GM10266 (cell line): ENCODE measurements around the gene KLHL17.

ENCODE experiments used
- DNase-seq: peaks from one replicate; pipeline ENCODE4 v3.0.0; 2012; ENCODE audit errors: extremely low spot score
- TF ChIP-seq, protein P1 (sequence below): IDR thresholded peaks from 2 replicates; pipeline ENCODE4 v1.5.1; 2012; ENCODE audit warnings: mild to moderate bottlenecking, low read depth; ENCODE audit not compliant: control insufficient read depth, insufficient read depth; ENCODE audit errors: missing control alignments

KLHL17 gene

DNA sequence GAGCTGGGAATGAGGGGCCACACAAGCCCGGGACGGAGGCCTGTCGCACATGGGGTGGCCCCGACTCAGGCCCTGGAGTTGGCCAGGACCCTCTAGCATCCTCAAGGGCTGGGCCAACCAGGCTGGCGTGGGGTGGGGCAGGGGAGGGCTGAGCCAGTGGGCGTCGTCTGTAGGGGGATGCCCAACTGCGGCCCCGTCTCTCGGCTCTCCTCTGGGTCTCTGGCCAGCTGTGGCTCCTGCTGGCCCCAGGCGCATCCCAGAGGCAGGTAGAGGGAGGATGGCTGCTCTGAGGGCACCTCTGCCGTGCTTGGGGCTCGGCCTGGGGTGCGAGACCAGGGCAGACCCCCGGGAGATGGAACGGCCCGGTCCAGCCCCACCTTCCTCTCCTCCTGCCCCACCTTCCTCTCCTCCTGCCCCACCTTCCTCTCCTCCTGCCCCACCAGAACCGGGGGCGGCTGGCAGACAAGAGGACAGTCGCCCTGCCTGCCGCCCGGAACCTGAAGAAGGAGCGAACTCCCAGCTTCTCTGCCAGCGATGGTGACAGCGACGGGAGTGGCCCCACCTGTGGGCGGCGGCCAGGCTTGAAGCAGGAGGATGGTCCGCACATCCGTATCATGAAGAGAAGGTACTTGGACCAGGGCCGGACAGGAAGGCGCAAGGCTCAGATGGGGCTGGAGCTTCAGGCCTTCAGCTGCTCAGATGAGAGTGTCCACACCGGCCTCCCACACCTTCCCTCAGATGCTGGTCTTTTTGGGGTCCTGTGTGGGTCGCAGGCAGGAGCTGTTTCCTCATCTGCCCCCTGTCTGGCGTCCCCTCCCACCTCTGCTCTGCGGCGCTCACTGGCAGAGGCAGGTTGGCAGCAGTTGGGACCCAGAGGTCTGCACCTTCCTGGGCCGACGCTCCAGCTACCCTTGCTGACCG is 30.4 kb upstream of the KLHL17 start:
- no peak for DNase-seq

DNA sequence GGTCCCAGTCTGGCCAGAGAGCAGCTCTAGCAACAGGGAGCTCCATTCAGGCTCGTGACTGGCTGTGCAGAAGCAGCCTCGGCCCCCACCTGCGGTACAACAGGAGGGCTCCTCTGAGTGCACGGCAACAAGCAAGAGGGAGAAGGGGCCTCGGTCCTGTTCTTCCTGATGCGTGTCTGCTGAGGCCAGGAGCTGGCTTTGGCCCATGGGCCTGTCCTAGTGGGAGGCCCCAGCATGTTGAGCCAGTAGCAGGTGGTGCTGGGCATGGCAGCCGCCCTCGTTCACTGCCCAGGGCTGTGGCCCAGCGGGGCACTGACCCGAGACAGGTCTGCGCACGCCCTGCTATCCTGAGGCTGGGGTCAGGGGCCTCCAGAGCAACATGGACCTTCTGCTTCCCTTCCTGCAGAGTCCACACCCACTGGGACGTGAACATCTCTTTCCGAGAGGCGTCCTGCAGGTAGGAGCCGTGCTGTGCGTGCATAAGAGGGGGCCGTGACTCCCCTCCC is 29.7 kb upstream of the KLHL17 start:
- TF ChIP-seq, protein P1, sequence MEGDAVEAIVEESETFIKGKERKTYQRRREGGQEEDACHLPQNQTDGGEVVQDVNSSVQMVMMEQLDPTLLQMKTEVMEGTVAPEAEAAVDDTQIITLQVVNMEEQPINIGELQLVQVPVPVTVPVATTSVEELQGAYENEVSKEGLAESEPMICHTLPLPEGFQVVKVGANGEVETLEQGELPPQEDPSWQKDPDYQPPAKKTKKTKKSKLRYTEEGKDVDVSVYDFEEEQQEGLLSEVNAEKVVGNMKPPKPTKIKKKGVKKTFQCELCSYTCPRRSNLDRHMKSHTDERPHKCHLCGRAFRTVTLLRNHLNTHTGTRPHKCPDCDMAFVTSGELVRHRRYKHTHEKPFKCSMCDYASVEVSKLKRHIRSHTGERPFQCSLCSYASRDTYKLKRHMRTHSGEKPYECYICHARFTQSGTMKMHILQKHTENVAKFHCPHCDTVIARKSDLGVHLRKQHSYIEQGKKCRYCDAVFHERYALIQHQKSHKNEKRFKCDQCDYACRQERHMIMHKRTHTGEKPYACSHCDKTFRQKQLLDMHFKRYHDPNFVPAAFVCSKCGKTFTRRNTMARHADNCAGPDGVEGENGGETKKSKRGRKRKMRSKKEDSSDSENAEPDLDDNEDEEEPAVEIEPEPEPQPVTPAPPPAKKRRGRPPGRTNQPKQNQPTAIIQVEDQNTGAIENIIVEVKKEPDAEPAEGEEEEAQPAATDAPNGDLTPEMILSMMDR = no peak
- DNase-seq = no peak

More for the DNA sequence above, 30.4 kb upstream of the KLHL17 start:
- TF ChIP-seq, protein P1 = no peak

DNA sequence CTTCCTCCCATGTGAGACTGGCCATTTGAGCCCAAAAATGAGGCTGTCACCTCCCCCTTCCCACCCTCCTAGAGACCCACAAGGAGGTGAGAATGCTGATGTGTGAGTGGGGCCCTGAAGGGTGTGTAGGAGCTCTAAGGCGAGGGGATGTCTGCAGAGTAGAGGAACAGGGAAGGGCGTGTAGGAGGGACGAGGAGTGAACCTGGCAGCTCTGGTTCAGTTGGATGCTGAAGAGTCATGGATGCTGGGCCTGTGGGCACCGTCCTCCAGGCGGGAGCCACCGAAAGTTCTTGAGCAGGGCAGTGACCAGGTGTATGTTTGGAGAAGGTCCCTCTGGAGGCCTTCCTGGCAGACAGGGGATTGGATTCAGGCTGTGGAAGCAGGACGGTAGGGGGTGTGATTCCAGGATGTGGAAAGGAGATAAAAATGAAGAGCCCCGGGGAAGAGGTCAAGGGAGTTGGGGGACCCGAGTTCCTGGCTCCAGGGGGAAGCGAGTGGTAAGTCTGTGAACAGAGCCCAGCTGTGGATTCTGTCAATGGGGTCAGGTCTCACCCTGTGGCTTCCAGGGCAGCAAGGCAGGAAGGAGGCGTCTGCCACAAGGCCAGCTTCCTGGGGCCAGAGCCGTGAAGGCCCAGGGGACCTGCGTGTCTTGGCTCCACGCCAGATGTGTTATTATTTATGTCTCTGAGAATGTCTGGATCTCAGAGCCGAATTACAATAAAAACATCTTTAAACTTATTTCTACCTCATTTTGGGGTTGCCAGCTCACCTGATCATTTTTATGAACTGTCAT is 28.8 kb upstream of the KLHL17 start:
- no peak for DNase-seq

DNA sequence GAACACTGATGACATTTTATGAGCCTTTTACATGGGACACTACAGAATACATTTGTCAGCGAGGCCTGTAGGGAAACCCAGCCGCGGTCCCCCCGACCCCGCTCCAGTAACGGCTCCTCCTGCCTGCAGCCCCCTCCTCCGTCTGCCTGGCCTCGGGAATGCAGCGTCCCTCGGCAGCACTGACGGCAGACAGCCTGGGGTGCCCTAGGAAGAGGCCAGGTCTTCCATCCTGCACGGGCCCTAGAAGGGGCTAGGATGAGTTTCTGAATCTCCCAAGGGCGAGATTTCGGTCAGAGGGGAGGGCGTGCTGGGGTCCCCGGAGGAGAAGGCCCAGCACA is 28.2 kb upstream of the KLHL17 start:
- DNase-seq = no peak
- TF ChIP-seq, protein P1 = no peak

More for the DNA sequence above, 28.8 kb upstream of the KLHL17 start:
- TF ChIP-seq, protein P1 = no peak

DNA sequence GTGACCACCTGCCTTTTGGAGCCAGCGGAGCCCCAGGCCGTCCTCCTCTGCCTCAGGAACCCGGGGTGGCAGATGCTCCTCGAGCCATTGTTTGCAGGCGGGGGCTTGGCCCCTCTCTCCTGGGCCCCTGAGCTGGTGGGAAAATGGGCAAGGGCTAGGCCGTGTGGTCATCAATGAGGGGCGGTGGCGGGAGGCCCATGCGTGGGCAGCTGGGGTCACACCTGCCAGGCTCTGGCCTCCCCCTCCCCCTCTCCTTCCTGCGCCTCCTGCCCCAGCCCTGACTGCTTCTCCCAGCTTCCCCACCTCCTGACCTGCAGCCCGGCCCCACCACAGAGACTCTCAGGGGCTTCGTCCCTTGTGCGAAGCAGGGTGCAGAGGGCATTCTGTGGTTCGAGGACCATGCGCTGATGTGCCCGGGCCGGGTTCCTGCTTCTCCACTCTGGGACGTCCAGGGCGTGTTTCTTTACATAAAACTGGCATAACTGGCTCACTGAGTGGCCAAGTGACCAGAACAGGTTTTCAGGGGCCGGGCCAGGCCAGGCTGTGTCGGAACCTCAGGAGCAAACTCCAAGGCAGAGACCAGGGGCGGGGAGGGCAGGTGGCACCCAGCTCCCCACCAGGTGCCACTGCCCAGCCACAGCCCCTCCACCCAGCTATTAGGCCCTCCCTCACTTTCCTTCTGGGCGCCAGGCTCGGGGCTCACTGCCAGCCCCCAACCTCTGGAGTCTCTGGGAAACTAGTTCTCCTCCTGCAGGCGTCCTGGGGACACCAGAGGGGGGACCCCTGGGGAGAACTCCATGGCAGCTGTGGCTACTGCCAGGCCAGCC is 27.4 kb upstream of the KLHL17 start:
- TF ChIP-seq, protein P1 = no peak
- DNase-seq = no peak

DNA sequence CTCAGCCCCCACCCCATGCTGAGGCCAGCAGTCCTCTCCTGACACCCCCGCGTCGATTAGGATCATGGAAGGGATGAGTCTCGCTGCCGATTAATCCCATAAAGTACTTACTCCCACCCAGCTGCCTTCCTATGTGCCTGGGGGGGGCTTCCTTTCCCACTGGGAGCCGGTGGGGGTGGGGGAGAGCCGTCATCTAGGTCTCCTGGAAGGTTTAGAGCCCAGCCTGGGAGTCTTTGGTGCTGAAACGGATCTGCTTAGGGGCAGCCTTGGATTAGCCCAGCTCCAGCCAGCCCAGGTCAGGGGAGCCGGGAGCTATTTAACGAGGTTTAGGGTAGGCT is 26.8 kb upstream of the KLHL17 start:
- TF ChIP-seq, protein P1 = no peak
- DNase-seq = no peak
